Measurements from ENCODE around the gene SLC25A34.

SLC25A34 gene

DNA sequence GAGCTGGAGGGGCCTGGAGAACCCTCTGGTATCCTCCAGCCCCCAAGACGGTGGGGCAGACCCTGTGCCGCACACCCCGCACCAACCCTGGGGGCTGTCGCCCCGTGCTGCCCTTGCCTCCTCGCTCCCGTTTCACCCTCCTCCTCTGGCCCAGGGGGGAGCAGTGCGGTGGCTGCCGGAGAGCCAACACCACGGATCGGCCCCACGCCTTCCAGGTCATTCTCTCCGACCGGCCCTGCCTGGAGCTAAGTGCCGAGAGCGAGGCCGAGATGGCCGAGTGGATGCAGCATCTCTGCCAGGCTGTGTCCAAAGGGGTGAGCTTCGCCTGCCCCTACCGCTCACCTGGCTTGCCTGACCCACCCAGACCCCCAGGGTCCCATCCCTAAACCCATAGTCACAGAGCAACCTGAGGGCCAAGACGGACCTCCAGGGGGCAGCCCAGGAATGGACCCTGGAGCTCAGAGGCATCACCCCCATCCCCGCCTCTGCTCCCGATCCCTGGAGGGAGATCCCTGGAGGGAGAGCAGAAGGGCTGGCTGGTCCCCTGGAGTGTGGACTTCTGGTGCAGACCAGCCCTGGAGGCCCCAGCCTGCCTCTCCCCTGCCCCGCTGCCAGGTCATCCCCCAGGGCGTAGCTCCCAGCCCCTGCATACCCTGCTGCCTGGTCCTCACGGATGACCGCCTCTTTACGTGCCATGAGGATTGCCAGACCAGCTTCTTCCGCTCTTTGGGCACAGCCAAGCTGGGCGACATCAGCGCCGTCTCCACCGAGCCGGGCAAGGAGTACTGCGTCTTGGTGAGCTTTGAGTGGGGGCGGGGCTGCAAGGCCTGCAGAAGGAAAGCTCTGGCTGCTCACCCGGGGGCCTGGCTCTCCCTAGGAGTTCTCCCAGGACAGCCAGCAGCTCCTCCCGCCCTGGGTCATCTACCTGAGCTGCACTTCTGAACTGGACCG is 4.0 kb upstream of the SLC25A34 start:
- no peak for DNase-seq (ENCODE audit: extremely low read depth in 1 of 2, low read depth in 1 of 2)

DNA sequence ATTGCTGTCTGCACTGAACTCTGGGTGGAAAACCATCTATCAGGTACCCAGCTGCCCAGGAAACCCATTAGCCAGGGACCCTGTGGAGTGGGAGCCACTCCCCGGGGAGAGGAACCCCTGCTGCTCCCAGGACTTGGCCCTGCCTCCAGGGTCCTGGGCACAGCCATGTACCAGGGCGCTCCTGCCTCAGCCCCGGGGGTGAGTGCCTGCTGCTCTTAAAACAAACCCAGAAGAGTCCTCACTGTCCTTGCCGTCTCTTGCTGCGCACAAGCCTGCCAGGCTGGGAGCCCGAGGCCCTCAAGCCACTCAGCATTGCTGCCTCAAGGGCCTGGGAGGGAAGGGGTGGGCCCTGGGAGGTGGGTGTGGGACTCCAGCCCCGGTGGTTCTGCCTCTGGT is 3.4 kb upstream of the SLC25A34 start:
- DNase-seq (ENCODE audit: extremely low read depth in 1 of 2, low read depth in 1 of 2), result no peak

DNA sequence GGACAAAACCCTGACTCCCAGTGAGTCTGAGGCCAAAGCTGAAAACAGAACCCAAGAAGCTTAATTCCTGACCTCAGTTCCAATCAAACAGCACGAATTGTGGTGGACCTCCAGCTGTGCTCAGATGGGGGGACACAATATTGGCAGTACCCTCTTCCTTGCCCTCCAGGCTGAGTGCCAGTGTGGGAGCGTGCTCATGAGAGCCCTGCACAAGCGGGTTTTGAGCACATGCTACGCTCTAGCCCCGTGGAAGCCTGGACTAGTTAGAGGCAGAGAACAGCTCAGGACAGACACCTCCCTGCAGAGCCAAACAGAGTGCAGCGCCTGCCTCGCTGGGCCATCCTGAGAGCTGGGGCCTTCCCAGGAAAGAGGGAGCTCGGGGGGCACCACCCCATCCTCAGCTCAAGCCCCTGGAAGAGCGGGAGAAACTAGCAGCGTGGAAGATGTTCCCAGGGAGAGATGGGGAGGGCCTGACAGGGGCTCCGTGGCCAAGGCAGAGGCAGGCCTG is 2.8 kb upstream of the SLC25A34 start:
- DNase-seq (ENCODE audit: extremely low read depth in 1 of 2, low read depth in 1 of 2), result no peak

DNA sequence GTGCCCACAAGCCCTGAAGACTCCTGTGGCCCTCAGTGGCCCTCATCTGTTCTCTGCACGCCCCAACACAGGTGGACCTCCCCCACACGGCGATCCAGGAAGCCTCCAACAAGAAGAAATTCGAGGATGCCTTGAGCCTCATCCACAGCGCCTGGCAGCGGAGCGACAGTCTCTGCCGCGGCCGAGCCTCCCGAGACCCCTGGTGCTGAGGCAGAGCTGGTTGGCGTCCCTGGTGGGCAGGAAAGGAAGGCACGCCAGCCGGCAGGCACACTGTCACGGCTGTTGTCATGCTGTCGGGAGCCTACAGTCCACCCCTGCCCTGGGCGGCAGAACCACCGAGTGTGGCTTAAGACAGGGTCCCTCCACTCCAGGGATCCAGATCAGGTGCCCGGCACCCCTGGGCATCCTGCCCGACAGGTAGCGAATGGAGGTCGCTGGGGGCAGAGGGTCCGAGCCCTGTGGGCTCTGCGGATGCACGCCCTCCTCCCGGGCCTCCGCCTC is 2.3 kb upstream of the SLC25A34 start:
- DNase-seq (ENCODE audit: extremely low read depth in 1 of 2, low read depth in 1 of 2), result no peak

DNA sequence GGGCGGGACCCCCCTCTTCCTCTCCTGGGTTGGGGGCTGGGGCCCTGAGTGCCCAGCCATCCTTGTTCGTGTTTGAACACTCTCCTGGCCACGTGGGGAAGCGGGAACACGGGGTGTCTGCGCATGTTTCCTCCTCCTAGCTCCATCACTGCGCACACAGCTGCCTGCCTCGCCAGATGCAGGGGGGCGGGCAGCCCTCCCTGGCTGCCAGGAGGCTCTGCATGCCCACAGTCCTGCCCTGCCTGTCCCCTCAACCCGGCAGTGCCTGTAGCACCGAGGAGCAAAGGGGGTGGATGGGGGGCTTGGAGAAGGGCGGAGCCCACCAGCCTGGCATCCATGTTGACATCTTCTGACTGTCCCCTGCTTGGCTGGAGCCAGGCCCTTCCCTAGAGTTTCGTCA is 1.8 kb upstream of the SLC25A34 start:
- DNase-seq (ENCODE audit: extremely low read depth in 1 of 2, low read depth in 1 of 2), result no peak

DNA sequence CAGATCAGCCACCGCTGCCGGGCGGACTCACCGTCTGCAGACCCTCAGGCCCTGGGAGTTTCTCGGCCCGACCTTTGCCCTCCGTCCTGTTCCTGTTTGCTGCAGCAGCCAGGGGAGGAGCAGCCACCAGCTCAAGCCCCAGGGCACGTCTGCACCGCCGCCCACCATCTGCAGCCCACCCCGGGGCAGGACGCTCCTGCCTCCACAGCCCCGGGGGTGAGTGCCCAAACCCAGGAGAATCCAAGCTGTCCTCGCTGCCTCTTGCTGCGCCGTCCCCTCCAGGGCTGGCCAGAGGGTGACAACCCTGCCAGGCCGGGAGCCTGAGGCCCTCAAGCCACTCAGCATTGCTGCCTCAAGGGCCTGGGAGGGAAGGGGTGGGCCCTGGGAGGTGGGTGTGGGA is 1.2 kb upstream of the SLC25A34 start:
- no peak for DNase-seq (ENCODE audit: extremely low read depth in 1 of 2, low read depth in 1 of 2)

DNA sequence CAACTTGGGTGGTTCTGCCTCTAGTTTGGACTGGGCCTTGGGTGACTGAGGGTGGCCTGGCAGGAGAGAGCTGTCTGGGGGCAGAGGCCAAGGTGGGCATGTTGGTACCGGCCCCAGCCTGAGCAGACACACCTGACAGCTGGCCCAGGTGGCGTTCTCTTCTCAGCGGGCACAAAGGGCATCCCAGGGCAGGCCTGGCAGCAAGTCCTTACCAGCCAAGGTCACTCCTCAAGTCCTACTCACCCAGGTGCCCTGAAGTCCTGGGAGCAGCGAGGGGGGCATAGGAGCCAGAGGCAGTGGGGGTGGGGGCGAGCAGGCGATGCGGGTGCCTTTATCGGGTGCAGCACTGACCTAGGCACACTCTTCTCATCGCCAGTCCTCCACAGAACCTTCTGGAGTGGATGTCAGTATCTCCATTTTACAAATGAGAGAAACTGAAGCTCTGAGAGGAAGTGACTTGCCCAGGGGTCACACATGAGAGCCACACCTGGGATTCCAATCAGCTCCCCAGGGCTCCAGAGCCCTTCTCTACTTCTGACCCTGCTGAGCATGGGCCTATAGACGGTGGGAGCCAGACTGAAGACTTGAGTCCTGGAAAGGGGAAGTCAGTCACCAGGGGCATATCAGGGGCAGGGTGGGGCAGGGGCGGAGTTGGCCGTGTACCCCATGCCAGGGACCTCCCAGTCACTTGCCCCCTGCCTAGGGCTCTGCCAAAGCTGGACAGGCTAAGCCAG is 587 bp upstream of the SLC25A34 start:
- no peak for DNase-seq (ENCODE audit: extremely low read depth in 1 of 2, low read depth in 1 of 2)

DNA sequence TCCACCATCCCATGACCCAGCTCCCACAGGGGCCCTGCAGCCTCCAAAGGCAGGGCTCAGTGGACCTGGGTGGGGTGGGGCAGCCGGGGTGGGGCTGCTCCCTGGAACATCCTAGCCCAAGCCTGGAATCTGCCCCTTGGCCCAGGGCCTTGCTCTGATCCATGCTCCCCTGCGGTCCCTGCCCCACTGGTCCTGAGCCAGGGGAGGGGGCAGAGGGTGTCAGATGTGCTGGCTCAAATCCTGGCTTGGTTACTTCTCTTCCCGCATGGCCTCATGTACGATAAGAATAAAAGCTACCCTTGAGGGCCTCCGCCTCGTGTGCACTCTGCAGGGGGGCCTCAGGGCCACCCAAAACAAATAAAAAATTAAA is 819 bp downstream of the SLC25A34 start:
- no peak for DNase-seq (ENCODE audit: extremely low read depth in 1 of 2, low read depth in 1 of 2)

DNA sequence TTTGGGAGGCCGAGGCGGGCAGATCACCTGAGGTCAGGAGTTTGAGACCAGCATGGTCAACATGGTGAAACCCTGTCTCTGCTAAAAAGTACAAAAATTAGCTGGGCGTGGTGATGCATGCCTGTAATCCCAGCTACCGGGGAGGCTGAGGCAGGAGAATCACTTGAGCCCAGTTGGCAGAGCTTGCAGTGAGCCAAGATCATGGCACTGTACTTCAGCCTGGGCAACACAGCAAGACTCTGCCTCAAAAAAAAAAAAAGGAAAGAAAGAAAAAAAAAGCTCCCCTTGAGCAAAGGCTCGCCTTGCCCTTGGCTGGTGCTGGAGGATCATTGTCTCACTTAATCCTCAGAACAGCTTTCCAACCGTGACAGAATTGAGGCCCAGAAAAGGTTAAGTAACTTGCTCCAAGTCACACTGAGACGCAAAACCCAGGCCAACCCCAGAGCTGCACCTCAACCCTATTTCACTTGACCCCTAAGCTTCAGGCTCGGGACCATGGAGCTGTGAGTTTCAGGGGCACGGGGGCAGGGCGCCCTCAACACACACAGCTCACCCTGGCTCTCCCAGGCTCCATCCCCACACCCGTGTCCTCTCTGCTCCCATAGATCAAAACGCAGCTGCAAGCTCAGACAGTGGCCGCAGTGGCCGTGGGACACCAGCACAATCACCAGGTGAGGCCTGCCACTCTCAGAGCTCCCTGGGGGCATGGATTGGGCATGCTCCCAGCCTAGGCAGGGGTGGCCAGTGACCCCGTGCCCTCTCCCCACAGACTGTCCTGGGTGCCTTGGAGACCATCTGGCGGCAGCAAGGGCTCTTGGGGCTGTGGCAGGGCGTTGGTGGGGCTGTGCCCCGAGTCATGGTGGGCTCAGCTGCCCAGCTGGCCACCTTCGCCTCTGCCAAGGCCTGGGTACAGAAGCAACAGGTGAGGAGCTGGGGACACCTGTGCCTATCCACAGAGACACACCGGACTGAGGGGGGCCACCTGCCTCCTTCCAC is 1.6 kb downstream of the SLC25A34 start:
- DNase-seq (ENCODE audit: extremely low read depth in 1 of 2, low read depth in 1 of 2), result no peak

DNA sequence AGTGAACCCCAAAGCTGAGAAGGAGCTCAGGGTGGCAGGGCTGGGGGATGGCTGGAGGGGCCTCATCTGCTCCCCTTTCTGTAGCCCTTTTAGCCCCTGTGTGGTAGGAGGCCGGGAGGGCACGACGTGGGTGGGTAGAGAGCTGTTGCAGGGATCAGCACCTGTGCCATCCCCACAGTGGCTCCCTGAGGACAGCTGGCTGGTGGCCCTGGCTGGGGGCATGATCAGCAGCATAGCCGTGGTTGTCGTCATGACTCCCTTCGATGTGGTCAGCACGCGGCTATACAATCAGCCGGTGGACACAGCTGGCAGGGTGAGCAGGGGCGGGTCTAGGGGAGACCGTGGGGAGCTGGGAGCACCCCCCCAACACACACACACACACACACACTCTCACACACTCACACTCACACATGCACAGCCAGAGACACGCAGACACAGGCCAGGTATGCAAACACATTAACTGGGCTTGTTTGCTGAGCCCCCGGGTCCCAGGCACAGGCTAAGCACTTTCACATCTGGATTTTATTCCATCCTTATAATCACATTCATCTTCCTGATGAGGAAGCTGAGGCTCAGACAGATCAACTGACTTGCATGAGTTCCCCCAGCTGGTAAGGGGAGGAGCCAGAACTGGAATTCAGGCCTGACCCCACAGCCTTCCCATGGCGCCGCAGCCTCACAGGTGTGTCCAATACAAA is 2.5 kb downstream of the SLC25A34 start:
- DNase-seq (ENCODE audit: extremely low read depth in 1 of 2, low read depth in 1 of 2), result no peak

DNA sequence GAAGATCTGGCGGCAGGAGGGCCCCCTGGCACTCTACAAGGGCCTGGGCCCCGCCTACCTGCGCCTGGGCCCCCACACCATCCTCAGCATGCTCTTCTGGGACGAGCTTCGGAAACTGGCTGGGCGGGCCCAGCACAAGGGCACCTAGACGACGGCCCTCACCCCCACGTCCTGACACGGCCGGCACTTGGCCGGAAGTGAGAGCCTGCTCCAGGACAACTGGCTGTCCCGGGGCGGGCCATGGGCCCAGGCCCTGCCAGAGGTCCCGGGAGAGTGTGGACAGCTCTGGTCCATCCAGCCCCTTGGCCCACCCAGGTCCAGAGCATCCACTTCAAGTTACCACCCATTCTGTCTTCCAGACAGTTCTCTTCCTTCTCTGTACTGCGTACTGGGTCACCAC is 3.2 kb downstream of the SLC25A34 start:
- no peak for DNase-seq (ENCODE audit: extremely low read depth in 1 of 2, low read depth in 1 of 2)

DNA sequence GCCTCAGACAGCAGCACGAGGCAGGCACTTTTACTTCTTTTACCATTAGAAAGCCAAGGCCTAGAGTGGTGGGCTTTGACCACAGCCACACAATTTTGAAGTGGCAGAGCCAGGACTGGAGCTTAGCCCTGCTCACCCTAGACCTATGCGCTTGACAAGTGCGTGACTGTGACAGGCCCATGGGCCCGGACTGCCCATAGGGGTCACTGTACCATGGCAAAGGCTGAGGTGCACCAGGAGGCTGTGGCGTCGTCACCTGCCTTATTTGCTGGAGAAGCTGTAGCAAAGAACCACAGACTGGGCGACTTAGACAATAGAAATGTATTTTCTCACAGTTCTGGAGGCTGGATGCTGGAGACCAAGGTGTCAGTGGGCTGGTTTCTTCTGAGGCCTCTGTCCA is 3.7 kb downstream of the SLC25A34 start:
- no peak for DNase-seq (ENCODE audit: extremely low read depth in 1 of 2, low read depth in 1 of 2)

DNA sequence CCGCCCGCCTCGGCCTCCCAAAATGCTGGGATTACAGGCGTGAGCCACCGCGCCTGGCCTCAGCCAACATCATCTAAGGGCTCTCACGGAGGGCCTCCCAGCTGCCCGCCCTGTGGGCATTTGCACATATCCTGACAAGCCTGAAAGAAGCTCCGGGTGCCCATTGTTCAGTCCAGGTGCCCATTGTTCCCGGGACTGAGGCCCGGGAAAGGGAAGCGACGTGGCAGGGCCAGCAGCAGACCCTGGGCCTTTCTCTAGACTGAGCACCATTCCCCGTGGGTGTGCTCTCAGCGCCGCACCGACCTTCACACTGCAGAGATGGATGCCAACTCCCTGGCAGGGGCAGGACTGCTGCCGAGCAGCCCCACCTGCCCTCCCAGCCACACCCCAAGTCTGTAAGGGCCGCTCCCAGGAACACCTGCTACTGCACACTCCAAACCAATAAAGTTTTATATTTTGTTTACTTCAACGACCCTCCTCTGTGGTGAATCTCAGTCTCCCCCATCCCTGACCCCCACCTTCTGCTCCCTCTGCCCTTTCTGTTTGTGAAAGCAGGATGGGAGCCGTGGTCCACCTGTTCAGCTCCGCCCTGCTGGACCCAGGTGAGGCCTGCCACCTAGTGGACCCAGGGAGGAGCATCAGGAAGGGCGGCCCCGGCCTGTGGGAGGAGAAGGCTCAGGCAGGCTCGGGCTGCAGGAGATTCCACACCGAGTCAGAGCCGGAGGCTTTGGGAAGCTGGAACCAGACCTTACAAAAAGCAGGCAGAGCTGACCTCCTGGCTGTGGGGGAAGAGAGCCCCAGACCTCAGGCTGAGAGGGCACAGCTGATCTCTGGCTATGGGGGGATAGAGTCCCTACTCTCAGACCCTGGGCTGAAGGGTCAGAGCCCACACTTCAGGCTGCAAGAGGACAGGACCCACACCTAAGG is 5.1 kb downstream of the SLC25A34 start:
- peak; percentile 40 to 46 for DNase-seq (ENCODE audit: extremely low read depth in 1 of 2, low read depth in 1 of 2)

DNA sequence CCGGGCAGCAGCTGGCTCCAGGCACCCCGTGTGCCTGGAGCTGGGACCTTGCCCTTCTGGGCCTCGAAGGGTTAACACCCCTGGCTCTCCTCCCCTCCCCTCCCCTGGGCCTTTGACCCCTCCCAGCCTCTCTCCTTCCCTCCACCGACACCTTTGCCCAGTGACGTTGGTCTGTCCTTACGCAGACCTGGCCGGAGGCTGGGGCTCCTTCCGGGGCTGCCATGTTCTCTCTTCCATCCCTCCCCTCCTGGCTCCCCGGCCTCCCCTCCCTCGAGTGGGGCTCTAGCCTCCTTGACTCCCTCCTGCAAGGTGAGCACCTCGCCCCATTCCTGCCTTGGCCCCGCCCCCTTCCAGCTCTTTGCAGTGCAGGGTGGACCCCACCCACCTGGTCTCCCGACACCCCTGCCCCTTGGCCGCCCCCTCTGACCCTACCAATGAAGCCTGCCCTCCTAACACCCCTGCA is 6.3 kb downstream of the SLC25A34 start, which contains the start of gene TMEM82:
Gene TMEM82 (plus strand): TSS at position 161 of the 463 bp plus-strand sequence. CDS start 61 bp downstream, at position 222.
- DNase-seq (ENCODE audit: extremely low read depth in 1 of 2, low read depth in 1 of 2), result no peak

DNA sequence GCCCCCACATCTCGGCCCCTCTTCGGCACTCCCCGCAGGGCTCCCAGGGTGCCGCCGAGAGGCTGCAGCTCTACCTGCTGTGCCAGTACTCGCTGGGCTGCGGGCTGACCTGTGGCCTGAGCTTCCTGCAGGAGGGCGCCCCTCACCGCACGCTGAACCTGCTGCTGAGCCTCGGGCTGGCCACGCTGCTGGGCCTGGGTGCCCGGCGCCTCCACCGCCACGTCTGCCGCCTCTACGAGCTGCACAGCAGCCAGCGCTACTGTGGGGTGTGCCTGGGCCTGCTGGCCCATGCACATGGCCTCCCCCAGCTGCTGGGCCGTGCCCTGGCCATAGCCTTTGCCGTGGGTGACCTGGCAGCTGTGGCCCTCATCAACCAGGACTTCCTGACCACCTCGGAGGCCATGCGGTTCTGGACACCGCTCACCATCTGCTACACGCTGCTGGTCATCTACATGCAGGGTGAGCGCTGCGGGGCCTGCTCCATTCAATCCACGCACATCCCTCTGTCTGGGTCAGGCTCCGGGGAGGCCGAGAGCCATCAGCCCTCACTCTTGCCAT is 8.1 kb downstream of the SLC25A34 start:
- no peak for DNase-seq (ENCODE audit: extremely low read depth in 1 of 2, low read depth in 1 of 2)

DNA sequence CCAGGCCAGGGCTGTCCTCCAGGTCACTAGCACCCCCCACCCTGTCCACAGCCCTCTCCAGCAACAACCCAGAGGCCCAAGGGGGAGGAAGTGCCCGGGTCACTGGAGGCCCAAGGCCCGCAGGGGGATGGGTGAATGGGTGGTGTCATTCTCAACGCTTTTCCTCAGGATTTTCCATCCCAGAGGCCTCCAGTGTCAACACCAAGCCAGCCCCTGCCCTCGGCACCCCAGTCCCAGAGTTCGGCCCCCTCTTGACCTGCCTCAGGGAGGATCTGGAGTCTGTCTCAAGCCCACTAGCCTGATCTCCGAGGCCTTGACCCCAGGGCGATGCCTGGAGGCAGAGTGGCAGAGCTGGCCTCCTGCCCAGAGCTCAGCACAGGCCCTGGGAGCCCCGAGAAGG is 11.3 kb downstream of the SLC25A34 start:
- DNase-seq (ENCODE audit: extremely low read depth in 1 of 2, low read depth in 1 of 2), result no peak

DNA sequence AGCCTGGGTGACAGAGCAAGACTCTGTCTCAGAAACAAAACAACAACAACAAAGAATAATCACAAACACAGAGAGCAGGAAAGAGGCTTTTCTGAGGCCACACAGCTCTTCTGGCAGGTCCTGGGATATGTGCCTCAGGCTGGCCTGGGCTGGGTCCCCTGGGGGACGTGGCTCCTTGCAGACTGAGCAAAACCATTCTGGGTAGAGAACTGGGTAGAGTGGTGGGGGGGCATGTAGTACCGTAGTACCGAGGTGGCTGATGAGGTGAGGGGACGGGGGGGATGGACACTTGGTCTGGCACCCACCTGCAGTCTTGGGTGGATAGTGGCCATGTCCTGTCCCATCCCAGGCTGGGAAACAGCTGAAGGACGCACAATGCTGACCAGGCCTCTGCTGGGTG is 12.2 kb downstream of the SLC25A34 start:
- DNase-seq (ENCODE audit: extremely low read depth in 1 of 2, low read depth in 1 of 2), result no peak

DNA sequence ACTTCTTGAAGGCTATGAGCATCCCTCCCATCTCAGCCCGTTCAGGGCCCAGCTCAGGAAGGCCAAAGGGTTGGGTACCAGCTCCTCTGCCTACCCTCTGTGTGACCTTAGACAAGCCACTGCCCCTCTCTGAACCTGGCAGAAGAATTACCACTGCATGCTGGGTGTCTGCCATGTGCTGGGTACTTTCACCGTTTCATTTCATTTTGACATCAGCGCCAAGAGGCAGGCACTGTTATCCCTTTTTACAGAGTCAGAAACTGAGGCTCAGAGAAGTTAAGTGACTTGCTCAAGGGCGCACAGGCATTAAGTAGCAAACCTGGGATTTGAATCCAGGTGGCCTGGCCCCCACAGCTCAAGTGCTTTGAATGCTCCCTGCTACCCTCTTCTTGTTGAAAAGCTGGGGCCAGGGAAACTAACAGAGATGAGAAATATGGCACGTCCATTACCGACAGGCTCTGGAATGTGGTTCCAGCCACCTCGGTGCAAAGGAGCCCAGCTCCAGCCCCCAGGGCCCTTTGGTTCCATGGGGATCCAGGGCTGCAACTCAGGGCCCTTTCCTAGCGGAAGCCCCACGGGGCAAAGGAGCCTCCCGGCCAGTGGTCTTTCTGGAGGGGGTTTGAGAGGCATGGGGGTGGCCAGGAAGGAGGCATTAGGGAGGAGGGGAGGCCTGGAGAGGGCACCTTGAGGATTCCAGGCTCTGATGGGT is 12.8 kb downstream of the SLC25A34 start:
- DNase-seq (ENCODE audit: extremely low read depth in 1 of 2, low read depth in 1 of 2), result no peak

Data from stimulated activated CD8-positive, alpha-beta memory T cell treated with anti-CD3 and anti-CD28 coated beads, Interleukin-7, amount 100 ng/mL, for 48 hours (primary cell).